Fibroblast of gingiva (primary cell): ENCODE measurements around the gene PTPRN2.
"Not testable (repeated sequence)": the region's sequence is repeated elsewhere in the genome, so short reads cannot be mapped to it uniquely, and the experiment has no call there.

Experiments used
- DNase-seq: peaks from one replicate; pipeline ENCODE4 v3.0.0-alpha.2; 2011; ENCODE audit warnings: low read depth

The PTPRN2 gene

GRCh38 chr7:158532093-158532627 is 55.5 kb downstream of the PTPRN2 start:
- no peak for DNase-seq

DNA sequence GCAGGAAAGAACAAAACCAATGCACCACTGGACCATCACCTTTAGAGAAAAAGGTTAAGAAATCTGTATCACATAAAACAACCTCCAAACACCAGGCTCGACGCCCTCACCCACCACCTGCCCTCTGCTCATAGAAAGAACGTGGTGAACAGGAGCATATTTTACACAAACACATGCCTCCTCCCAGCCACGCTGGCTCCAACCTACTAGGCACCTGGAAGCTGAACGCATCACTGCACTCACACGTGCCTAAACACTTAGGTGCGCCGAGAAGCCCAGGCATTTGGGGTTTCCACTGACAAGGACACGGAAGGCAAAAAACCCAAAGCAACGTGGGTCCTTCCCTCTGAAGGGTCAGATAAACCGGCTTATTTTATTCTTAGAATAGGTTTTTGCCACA is 56.0 kb downstream of the PTPRN2 start:
- DNase-seq: no peak

- no peak for DNase-seq
Measured at GRCh38 chr7:158530800-158531609, 56.6 kb downstream of the PTPRN2 start.

DNA sequence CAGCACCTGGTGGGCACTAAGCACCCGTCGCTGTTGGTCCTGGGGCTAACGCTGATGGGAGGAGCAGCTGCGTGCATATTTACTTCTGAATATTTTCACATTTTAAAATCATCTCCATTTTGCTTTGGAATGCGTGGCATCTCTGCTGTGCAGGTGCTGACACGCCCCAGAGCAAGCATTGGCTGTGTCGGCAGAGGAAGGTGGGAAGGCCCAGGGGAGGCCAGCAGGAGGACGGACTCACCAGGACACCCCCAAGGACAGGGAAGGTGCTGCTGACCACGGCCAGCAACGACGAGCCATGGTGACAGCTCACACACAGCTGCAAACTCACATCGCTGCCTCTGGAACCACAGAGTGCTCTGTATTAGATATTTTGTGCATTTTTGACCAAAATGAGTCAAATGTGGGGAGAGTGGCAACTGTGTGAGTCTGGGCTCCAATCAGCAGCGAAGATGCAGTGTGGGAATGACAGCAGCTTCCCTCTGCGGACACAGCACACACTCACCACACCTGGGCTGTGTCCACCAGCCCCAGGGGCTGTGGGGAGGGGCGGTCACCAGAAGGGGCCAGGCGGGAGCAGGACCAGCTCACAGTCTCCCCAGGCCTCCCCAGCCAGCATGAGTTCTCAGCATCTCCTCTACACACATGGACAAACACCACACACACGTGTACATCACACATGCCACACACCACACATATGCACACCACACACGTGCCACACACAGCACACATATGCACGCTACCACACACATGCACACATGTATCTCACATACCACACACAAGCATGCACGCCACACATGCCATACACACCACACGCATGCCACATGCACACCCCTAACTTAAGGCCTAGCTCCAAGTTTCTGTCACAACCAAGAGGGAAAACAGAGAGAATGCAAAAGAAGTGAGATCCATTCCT is 58.2 kb downstream of the PTPRN2 start:
- DNase-seq: no peak

GRCh38 chr7:158527915-158528502 is 59.6 kb downstream of the PTPRN2 start:
- no peak for DNase-seq

DNA sequence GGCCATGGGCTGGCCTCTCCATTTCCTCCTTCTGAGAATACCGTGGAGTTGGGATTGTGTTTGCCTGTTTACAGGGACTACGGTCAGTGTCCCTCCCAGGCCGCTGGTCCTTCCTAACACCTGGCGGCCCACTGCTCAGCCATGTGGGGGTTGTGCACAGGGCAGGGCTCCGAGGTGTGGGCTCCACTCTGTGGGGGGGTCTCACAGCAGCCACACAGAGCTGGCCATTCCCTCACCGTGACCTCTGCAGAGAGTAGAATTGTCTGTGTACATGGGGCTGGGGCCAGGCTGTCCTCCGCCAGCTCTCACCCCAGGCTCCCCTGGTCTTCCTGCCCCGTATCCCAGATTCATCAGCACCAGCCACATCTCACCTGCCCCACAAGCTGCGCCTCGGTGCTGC is 60.1 kb downstream of the PTPRN2 start:
- DNase-seq: no peak

GRCh38 chr7:158527038-158527437 is 60.6 kb downstream of the PTPRN2 start:
- no peak for DNase-seq

GRCh38 chr7:158526531-158526930 is 61.1 kb downstream of the PTPRN2 start:
- DNase-seq: no peak

GRCh38 chr7:158525648-158526484 is 61.8 kb downstream of the PTPRN2 start:
- no peak for DNase-seq

DNA sequence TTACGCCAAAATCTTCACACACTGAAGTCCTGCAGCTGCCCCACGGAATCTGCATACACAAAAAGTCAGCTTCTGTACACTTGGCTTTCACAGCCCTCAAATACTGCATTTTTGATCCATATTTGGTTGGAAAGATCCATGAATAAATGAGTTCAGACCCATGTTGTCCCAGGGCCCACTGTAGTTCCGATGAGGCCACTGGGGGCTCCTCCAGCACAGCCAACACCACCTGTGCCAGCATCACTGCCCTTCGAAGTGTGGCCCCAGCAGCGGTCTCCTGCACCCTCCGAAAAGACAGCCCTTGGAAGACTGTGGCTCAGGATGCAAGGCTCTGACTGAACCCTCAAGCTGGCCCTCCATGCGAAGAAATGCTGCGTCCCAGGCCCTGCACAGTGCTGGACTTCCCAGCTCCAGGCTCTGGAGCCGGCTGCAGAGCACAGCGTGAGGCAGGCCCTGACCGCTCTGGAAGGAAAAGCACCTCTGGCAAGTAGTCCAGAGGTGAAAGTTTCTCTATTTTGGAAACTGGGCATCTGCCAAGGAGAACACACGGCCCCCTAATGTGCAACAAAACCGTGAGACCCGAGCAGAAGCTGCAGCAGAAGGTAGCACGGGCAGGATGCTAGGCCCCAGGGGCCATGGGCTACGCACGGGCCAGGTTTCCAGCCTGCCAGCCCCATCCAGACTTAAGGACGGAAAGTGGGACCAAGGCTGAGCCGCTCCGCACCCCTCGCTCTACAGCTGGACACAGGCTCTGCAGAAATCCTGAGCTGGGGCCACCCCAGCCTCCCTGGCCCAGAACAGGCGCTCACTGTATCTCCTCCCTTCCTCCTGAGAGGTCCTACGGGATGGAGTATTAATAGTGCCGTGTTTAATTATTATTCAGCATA is 62.6 kb downstream of the PTPRN2 start:
- no peak for DNase-seq

GRCh38 chr7:158524286-158524685 is 63.3 kb downstream of the PTPRN2 start:
- DNase-seq: not testable (repeated sequence)

DNA sequence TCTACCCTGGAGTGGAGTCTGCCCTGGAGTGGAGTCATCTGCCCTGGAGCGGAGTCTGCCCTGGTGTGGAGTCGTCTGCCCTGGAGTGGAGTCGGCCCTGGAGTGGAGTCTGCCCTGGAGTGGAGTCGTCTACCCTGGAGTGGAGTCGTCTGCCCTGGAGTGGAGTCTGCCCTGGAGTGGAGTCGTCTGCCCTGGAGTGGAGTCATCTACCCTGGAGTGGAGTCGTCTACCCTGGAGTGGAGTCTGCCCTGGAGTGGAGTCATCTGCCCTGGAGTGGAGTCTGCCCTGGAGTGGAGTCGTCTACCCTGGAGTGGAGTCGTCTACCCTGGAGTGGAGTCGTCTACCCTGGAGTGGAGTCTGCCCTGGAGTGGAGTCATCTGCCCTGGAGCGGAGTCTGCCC is 63.7 kb downstream of the PTPRN2 start:
- DNase-seq: not testable (repeated sequence)

DNA sequence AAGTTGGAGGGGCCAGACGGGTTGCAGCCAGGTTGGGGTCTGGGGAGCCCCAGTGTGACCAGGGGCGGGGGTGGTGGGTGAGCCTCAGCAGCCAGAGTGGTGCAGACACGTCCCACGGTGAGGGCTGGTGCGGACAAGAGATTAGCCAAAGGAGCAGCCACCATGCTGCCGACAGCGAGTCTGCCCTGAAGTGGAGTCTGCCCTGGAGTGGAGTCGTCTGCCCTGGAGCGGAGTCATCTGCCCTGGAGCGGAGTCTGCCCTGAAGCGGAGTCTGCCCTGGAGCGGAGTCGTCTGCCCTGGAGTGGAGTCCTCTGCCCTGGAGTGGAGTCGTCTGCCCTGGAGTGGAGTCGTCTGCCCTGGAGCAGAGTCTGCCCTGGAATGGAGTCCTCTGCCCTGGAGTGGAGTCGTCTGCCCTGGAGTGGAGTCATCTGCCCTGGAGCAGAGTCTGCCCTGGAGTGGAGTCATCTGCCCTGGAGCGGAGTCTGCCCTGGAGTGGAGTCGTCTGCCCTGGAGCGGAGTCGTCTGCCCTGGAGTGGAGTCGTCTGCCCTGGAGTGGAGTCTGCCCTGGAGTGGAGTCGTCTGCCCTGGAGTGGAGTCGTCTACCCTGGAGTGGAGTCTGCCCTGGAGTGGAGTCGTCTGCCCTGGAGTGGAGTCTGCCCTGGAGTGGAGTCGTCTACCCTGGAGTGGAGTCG is 64.3 kb downstream of the PTPRN2 start:
- DNase-seq: not testable (repeated sequence)

- DNase-seq: not testable (repeated sequence)
Measured at GRCh38 chr7:158521795-158522194, 65.8 kb downstream of the PTPRN2 start.

- DNase-seq: no peak
Measured at GRCh38 chr7:158520825-158521224, 66.8 kb downstream of the PTPRN2 start.

- no peak for DNase-seq
Measured at GRCh38 chr7:158519633-158520174, 67.9 kb downstream of the PTPRN2 start.

DNA sequence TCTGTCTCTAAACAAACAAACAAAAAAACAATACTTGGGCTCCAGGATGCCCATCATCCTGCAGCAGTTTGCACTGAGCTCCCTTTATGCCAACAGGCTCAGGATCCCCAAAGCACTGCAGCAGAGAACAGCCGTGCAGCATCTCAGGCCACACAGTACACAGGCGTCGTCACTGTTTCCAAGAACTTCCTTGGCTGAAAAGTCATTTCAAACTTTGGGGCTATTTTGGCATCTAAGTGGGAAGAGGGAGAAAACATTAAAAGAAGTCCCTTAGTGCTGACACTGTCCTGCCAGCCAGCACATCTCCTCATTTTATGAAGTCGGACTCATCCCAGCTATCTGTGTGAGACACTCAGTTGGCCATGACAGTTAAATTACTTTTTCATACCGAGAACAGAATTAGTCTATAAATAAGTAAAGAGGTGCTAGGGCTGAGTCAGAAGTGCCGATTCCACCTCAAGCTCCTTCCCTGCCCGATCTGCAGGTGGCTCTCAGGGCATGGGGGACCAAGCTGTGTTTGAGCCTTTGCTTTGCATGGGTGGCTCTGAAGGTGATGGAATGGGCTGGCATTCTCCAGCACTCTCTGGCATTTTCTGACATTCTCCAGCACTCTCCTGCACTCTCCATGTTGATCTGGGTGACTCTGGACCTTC is 68.5 kb downstream of the PTPRN2 start:
- no peak for DNase-seq

GRCh38 chr7:158517571-158517970 is 70.1 kb downstream of the PTPRN2 start:
- DNase-seq: no peak

GRCh38 chr7:158517072-158517471 is 70.6 kb downstream of the PTPRN2 start:
- no peak for DNase-seq
